ENCODE results near the gene PRCP.

Gene PRCP

GRCh38 chr11:82845356-82846353 lies 54.6 kb downstream of the PRCP start:
- in situ Hi-C loops (cut with MboI; ENCODE audit: low pct_unique_long_range_greater_than_20kb, low sequenced_read_pairs) = no loop called here
- peak; percentile 54 for DNase-seq

GRCh38 chr11:82843057-82843795 lies 57.0 kb downstream of the PRCP start:
- no peak for DNase-seq
- in situ Hi-C loops (cut with MboI; ENCODE audit: low pct_unique_long_range_greater_than_20kb, low sequenced_read_pairs) = no loop called here

- no peak for DNase-seq
- in situ Hi-C loops (cut with MboI; ENCODE audit: low pct_unique_long_range_greater_than_20kb, low sequenced_read_pairs) = no loop called here
Observed at GRCh38 chr11:82842019-82842418, 58.2 kb downstream of the PRCP start.

GRCh38 chr11:82837650-82838049 lies 62.6 kb downstream of the PRCP start:
- DNase-seq = no peak
- in situ Hi-C loops (cut with MboI; ENCODE audit: low pct_unique_long_range_greater_than_20kb, low sequenced_read_pairs) = no loop called here

GRCh38 chr11:82832983-82833382 lies 67.2 kb downstream of the PRCP start:
- in situ Hi-C loops (cut with MboI; ENCODE audit: low pct_unique_long_range_greater_than_20kb, low sequenced_read_pairs) = no loop called here
- DNase-seq = no peak

GRCh38 chr11:82831364-82831763 lies 68.9 kb downstream of the PRCP start:
- in situ Hi-C loops (cut with MboI; ENCODE audit: low pct_unique_long_range_greater_than_20kb, low sequenced_read_pairs) = no loop called here
- no peak for DNase-seq

- no peak for DNase-seq
- in situ Hi-C loops (cut with MboI; ENCODE audit: low pct_unique_long_range_greater_than_20kb, low sequenced_read_pairs) = no loop called here
Observed at GRCh38 chr11:82830746-82831145, 69.5 kb downstream of the PRCP start.

GRCh38 chr11:82829101-82829500 lies 71.1 kb downstream of the PRCP start:
- no peak for DNase-seq
- in situ Hi-C loops (cut with MboI; ENCODE audit: low pct_unique_long_range_greater_than_20kb, low sequenced_read_pairs) = no loop called here

GRCh38 chr11:82828472-82828871 lies 71.8 kb downstream of the PRCP start:
- in situ Hi-C loops (cut with MboI; ENCODE audit: low pct_unique_long_range_greater_than_20kb, low sequenced_read_pairs) = no loop called here
- no peak for DNase-seq

GRCh38 chr11:82826526-82826925 lies 73.7 kb downstream of the PRCP start:
- no peak for DNase-seq
- in situ Hi-C loops (cut with MboI; ENCODE audit: low pct_unique_long_range_greater_than_20kb, low sequenced_read_pairs) = no loop called here

- DNase-seq = no peak
Observed at GRCh38 chr11:82823647-82824619, 76.3 kb downstream of the PRCP start.

GRCh38 chr11:82818409-82819043 lies 81.7 kb downstream of the PRCP start:
- in situ Hi-C loops (cut with MboI; ENCODE audit: low pct_unique_long_range_greater_than_20kb, low sequenced_read_pairs) = no loop called here
- no peak for DNase-seq

More at GRCh38 chr11:82823647-82824619, 76.3 kb downstream of the PRCP start:
- in situ Hi-C loops (cut with MboI; ENCODE audit: low pct_unique_long_range_greater_than_20kb, low sequenced_read_pairs) = no loop called here

- in situ Hi-C loops (cut with MboI; ENCODE audit: low pct_unique_long_range_greater_than_20kb, low sequenced_read_pairs) = no loop called here
- DNase-seq = no peak
Observed at GRCh38 chr11:82815406-82815805, 84.8 kb downstream of the PRCP start.

GRCh38 chr11:82814379-82814778 lies 85.9 kb downstream of the PRCP start:
- in situ Hi-C loops (cut with MboI; ENCODE audit: low pct_unique_long_range_greater_than_20kb, low sequenced_read_pairs) = no loop called here
- no peak for DNase-seq

- DNase-seq = no peak
- in situ Hi-C loops (cut with MboI; ENCODE audit: low pct_unique_long_range_greater_than_20kb, low sequenced_read_pairs) = no loop called here
Observed at GRCh38 chr11:82811369-82811768, 88.9 kb downstream of the PRCP start.

GRCh38 chr11:82810738-82811137 lies 89.5 kb downstream of the PRCP start:
- DNase-seq = no peak
- in situ Hi-C loops (cut with MboI; ENCODE audit: low pct_unique_long_range_greater_than_20kb, low sequenced_read_pairs) = no loop called here

GRCh38 chr11:82810326-82810725 lies 89.9 kb downstream of the PRCP start:
- no peak for DNase-seq
- in situ Hi-C loops (cut with MboI; ENCODE audit: low pct_unique_long_range_greater_than_20kb, low sequenced_read_pairs) = no loop called here

- no peak for DNase-seq
- in situ Hi-C loops (cut with MboI; ENCODE audit: low pct_unique_long_range_greater_than_20kb, low sequenced_read_pairs) = no loop called here
Observed at GRCh38 chr11:82807646-82808045, 92.6 kb downstream of the PRCP start.

GRCh38 chr11:82802710-82803109 lies 97.5 kb downstream of the PRCP start:
- no peak for DNase-seq
- in situ Hi-C loops (cut with MboI; ENCODE audit: low pct_unique_long_range_greater_than_20kb, low sequenced_read_pairs) = no loop called here

All from KBM-7 (cell line).